ENCODE measurements around the gene GPR146.

Gene GPR146

DNA sequence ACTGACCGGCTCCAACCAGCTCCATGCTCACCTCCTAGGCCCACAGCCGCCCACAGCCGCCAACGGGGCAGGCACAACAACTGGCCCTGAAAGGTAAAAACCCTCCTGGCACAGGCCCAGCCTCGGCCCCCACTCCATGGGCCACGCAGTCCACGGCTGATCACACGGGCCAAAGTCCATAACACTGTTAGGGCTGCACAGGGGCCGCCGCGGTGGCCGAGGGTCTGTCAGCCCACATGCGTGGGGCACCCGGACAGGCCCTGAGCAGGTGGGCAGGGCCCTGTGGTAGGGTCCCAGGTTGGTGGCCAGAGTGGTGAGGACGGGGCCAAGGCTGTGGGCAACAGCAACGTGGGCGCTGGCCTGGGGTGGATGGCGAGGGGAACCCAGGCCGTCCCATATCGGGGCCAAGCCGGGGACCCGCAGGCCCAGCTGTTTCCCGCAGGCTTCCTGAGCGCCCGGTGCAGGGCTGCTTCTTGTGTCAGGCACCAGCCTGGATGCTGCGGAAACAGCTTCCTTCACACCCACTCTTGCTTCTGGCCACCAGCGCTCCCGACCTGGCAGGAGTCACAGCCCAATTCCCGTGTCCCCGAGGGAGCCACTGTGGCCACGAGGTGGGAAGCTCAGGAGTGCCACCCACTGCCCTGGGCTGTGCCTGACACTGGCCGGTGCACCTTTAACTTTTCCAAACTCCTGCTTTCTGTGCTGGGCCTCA is 32.2 kb upstream of the GPR146 start:
- DNase-seq: no peak

DNA sequence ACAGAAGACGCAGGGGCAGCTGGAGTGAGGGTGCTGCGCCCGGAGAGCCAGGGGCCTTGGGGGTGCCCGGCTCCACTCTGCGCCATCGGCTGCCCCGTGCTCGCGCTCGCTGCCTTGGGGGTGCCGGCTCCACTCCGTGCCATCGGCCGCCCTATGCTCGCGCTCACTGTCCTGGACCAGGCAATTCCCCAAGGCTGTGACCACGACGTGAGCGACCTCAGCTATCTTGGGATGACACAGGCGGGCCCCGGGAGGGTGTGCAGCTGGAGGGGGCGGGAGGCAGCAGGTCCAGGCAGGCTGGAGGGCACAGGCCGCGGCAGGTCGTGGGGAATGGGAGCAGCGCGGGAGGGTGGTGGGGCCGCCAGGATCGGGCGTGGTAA is 31.6 kb upstream of the GPR146 start:
- DNase-seq: no peak

GRCh38 chr7:1013581-1013980 is 30.8 kb upstream of the GPR146 start:
- DNase-seq: no peak

DNA sequence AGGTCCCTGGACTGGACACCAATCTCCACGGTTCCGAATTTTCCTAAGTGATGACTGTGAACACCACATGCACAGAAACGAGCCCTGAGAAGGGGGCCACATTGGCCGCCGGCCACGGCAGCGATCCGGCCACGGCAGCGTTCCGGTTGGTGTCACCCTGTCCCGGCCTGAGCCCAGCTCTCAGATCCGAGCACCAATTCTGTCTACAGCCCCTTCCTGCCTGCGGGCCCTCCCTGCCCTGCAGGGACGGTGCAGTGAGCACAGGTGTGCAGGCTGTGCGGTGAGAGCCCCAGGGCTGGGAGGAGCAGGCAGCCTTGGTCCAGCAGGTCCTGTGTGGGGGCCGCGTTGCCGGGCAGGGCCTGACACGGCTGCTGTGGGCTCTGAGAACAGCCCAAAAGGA is 29.7 kb upstream of the GPR146 start:
- DNase-seq: no peak

GRCh38 chr7:1015196-1016121 is 28.9 kb upstream of the GPR146 start:
- peak; percentile 51 for DNase-seq

- DNase-seq: no peak
Measured at GRCh38 chr7:1016577-1017531, 27.5 kb upstream of the GPR146 start.

GRCh38 chr7:1017586-1018333 is 26.6 kb upstream of the GPR146 start:
- DNase-seq: no peak

DNA sequence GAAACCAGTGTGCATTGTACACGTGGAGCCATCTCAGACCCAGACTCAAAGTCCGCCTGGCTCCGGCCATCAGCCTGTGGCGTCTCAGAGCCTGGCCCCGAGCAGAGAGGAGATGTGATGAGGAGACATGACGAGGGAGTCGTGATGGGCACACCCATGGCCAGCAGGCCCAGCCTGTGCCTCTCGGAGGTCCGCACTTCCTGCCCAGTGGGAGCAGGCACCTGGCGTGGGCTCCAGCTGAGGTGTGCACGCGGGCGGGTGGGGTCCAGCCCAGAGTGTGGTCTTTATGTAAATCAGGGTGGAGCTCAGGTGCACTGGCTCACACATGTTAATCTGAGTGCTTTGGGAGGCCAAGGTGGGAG is 26.0 kb upstream of the GPR146 start:
- DNase-seq: no peak

GRCh38 chr7:1019255-1019785 is 25.0 kb upstream of the GPR146 start:
- DNase-seq: no peak

GRCh38 chr7:1019789-1020610 is 24.3 kb upstream of the GPR146 start:
- no peak for DNase-seq

DNA sequence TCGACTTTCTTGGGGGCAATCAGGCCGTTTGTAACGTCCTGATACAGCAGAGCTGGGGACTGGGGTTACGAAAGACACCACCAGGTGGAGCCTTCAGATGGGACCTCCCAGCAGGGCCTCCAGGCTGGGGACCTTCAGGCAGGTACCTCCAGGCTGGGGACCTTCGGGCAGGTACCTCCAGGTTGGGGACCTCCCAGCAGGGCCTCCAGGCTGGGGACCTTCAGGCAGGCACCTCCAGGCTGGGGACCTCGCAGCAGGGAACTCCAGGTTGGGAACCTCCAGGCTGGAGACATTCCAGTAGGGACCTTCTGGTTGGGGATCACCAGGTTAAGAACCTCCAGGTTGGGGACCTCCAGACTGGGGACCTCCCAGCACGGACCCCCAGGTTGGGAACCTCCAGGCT is 23.5 kb upstream of the GPR146 start:
- DNase-seq: no peak

- DNase-seq: no peak
Measured at GRCh38 chr7:1021366-1021765, 23.0 kb upstream of the GPR146 start.

DNA sequence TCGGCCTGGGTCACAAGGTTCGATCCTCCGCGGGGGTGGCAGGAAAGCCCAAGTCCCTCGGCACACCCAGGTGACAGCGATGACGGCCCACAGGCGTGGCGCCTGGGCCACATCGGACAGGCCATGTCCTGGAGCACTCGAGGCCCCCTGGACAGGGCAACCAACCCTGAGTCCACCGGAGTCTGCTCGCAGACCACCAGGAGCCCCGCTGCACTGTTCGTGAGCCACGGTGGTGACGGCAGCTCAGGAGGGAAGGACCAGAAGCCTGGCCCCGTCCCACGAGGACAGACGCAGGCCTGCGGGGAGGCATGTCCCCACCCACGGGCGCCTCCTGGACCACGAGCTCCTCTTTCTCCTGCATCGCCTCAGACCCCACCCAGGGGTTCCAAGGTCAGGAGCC is 22.4 kb upstream of the GPR146 start:
- DNase-seq: no peak

DNA sequence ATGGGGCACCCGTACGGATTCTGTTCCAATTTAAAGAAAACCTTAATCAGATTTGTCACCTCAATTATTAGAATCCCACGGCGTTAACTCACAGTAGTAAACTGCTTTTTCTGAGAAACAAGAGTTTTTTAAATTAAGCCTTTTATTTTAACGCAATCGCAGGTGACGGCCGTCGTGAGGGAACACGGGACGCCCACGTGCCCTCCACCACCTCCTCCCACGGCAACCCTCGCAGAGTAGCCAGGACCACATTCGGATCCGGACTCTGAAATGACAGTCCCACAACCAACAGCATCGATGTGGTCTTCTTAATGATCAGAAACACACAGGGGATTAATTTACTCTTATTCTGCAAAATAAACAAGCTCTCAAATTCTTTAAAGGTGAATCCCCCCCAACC is 22.0 kb upstream of the GPR146 start:
- DNase-seq: no peak

GRCh38 chr7:1022801-1023465 is 21.4 kb upstream of the GPR146 start:
- DNase-seq: no peak

GRCh38 chr7:1024331-1024841 is 20.0 kb upstream of the GPR146 start:
- DNase-seq: peak; percentile 70

DNA sequence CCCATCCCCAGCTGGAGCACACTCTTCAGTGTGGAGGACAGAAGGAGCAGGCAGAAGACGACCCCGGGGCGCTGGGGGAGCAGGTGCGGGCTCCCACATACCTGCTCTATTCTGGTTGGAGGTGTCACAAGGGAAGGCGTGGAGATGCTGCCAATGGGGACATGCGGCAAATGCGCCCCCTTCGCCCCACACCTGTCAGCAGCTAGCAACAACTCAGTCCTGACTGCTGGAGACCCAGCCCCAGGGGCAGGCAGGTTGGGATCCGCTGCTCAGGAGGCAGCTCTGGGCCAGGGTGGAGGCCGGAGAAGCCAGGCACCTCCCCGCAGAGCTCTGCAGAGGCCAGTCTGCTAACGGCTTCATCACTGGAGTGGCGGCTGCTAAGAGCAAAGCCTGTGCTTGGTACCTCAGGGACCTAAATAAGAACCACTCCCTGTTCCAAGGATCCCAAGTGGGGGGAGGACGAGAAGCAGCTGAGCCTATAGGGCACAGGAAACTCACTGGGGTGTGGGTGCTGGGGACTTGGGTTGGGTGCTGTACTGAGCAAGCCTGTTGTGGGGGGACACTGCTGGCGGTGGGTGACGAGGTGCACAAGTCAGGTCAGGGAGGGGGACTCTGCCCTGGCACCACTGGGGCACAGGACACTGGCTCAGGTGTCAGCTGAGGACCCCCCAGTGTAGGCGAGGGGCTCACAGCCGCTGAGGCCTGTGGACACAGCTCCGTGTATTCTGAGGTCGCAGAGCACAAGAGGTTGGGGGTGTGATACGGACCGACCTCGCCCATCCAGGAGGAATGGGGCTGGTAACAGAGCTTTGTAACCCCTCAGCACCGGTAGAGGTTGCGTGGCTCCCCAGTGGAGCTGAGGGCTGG is 19.2 kb upstream of the GPR146 start:
- no peak for DNase-seq

- DNase-seq: peak; percentile 73
Measured at GRCh38 chr7:1025743-1026581, 18.4 kb upstream of the GPR146 start.

All from NCI-H1436 (cell line).